GM19351 (cell line): ENCODE results near the gene AHNAK.
"Not testable (repeated sequence)": the region's sequence is repeated elsewhere in the genome, so short reads cannot be mapped to it uniquely, and the experiment has no call there.

Experiments
- ATAC-seq: cut with Tn5 transposase; IDR thresholded peaks from one replicate; pipeline ENCODE4 v1.9.1; 2021; ENCODE audit warnings: mild to moderate bottlenecking, moderate library complexity; ENCODE audit not compliant: unreplicated experiment

Gene AHNAK

DNA sequence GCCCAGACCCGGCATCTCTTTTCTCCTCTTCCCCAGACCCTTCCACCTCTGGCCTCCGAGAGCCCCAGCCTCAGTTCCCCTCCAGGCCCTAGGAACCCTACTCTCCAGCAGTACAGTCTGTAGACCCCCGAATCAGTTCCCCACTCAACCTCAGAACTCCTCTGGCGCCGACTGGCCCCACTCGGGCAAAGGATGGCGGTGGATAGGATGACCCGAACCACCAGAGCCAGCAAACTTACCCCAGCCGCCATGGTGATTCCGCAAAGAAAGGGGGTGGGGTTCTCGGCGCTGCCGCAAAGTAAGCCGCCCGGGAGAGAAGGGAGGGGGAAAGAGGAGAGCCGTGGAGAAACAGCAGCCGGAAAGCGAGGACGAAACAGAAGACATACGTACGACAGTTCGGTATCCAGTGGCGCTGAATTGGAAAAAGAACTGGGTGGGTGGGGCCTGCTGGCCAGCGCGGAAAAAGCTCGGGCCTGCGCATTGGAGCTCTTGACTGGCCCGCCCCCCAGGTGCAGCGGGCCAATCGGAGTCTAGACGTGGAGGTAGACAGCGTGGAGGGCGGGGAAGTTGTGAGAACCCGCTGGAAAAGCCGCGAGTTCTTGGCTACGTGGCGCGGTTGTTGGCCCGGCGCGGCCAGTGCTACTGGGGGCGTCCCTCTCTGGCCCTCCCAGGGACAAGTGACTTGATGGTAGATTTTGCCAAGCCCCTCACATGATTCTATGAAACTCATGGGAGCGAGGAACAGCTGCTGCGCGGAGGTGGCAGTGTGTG, 27.2 kb upstream of the AHNAK start, which contains the start of gene EEF1G:
Gene EEF1G, minus strand, starts transcription at position 300 of the 771 bp plus-strand sequence. Its CDS starts 49 bp downstream, at position 251.
- ATAC-seq: peak; percentile 84

DNA sequence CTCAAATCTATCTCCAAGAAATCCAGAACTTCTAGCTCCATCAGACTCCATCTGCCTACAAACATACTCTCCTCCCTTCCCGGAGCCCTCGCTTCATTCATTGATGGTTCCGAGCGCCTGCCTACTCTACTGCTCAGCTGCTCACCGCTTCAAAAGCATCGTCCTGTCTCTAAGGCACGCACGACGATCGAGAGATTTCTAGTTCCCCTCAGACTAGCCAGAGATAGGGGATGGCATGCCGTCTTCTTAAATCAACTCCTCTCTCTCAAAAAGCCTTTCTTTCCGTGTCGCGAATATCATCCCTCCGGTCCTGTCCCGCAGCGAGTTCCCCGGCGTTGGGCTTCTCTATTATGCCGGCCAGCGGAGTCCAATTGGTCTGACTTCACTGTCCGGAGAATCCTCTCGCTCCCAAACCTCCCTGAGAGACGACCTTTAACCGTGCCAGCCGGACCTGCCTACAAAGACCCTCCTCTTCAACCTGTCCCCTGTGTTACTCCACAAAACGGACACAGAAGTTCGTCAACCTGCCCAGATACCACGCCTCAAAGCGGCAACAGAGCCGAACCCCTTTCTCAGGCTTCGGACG, 26.5 kb upstream of the AHNAK start:
- ATAC-seq: no peak

DNA sequence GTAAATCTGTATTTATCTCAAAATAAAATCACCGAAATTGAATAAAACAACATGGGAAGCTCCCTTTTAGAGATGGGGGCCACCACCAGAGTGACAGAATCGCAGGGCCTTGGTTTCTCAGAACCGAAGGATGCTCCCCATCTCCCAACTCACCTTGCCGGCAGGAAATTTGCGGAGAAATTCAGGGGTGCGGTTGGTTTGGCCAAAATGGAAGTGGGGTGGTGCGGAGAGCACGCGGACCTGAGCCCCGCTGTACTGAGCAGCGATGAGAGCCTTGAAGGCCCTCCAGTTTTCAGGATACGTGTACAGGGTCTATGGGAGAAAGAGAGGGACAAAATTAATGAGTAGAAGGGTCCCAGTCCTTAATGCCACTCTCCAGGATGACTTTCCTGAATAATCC, 25.8 kb upstream of the AHNAK start:
- ATAC-seq: no peak

- ATAC-seq: not testable (repeated sequence)
Measured at GRCh38 chr11:62571493-62571892, 24.9 kb upstream of the AHNAK start.

DNA sequence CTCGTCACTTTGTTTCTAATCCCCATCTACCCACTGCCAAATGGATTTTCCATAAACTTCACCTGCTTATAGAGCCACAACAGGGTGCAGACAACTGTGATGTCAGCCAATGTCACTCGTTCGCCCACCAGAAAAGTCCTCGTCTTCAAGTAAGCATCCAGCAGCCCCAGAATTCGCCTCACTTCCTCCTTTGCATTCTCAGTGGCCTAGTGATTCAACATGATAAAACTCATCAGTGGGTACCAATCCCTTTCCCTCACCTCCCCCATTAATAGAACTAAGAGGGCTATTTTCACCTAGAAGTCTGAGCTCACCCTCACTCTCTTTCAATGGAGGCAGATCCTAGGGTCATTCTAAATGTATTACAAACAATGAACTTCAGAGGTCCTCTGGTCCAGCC, 24.3 kb upstream of the AHNAK start:
- ATAC-seq: not testable (repeated sequence)

DNA sequence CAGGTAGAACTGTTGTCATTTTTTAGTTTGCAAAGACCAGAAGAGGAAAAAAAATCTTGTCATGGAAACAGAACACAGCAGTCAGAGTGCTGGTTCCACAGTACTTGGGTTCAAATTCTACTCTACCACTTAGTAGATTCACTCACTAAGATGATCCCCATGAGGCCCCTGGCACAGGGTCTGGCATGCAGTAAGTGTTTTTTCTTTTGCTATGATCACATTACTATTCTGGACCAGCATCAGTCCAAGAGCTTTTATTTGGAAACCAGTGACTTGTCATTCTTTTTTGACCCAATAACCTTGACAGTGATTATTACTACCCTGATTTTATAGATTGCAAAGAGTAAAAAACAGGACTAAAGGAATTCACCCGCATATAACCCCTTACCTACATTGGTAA, 23.0 kb upstream of the AHNAK start:
- no peak for ATAC-seq

GRCh38 chr11:62567018-62567633, 20.5 kb upstream of the AHNAK start:
- ATAC-seq: no peak

DNA sequence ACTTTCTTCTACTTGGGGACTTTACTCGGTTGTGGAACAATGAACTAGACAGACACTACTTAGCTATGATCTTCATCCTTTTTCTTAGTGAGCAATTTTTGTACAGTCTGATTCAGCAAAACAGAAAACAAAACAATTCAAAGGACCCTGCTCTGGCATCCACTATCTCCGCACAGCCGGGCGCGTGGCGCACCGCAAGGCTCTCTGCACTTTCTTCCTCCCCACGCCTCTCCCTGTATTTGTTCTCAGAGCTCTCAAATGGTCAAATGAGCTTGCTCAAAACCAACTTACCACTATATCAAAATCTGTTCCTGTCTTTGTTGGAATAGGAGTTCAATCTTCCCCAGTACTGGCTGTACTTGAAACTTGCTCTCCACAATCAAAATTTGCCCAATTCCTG, 19.6 kb upstream of the AHNAK start:
- no peak for ATAC-seq

DNA sequence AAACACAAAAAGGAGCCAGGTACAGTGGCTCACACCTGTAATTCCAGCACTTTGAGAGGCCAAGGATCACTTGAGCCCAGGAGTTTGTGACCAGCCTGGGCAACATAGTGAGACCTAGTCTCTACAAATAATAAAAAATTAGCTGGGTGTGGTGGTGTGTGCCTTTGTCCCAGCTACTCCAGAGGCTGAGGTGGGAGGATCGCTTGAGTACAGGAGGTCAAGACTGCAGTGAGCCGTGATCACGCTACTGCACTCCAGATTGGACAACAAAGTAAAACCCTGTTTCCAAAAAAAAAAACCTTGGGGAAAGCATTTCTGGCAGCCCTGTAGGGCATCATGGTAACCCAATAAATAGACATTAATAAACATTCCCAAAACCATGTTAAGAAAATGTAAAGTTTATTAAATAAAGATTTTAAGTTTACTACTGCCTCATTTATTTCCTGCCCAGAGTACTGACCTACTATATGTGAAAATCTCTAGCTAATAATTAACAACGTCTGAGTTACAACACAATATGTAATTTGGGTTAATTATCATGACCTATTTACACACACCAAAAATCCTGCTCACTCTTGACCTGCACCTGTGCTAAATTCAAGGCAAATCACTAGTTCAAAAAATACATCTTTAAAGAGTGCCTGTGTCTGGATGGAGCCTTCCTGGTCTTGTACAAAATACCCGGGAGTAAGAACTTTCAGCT, 18.6 kb upstream of the AHNAK start:
- no peak for ATAC-seq

- not testable (repeated sequence) for ATAC-seq
Measured at GRCh38 chr11:62561677-62562230, 15.1 kb upstream of the AHNAK start.

DNA sequence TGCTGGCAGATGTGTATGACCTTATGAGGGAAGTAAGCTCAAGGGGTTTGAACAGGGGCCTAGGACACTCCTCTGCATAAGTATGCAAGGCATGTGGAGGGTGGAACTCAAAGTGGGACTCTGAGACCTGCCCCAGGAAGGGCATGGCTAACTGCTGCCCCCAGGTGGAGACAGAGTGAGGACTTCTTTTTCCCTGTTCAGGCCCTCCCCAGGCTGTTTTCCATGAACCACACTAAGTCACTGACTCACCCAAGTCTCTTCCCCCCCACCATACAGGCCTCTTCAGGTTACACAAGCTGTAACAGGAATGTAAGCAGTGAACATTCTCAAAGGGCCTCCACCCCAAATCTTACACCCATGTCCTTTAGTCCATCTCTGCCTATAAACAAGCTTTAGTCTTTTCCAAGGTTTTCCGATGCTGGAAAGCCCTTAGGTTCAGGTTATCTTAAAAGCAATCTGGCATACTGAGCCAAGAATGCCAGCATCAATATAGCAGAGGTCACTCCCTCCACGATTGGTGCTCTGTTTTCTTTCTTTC, 14.0 kb upstream of the AHNAK start:
- no peak for ATAC-seq

DNA sequence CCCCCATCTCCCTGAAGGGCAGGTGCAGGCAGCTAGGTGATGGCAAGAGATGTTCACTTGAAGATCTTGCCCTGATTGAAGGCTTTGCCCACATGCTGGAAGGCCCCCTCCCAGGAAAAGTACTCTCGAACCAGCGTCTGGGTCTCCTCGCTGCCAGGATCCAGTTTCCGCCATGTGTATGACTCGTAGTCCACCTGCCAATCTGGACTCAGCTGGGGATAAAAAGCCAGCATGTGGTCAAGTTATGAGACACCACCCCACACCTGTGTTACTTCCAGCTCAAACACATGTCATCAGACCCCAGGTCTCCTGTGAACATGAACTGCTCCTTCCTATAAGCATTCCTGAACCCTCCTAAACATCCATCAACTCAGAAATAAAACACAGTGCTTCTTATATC, 13.0 kb upstream of the AHNAK start:
- ATAC-seq: not testable (repeated sequence)

DNA sequence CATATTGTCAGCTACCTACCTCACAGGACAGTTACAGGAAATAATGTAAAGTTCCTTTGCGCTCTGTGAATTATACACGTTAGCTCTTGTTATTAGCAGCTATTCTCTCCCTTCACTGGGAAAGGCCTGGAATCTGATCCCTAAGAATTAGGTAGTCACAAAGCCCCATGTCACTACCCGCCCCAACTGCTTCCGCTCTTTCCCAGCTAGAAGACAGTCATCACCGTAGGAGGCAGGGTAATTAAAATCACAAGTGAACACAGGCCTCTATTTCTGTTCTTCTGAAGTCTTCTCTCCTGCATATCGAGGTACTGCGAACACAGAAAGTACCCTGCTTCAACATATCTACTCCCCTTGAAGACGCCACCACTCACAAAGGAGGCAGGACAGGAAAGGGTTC, 12.6 kb upstream of the AHNAK start:
- ATAC-seq: no peak

DNA sequence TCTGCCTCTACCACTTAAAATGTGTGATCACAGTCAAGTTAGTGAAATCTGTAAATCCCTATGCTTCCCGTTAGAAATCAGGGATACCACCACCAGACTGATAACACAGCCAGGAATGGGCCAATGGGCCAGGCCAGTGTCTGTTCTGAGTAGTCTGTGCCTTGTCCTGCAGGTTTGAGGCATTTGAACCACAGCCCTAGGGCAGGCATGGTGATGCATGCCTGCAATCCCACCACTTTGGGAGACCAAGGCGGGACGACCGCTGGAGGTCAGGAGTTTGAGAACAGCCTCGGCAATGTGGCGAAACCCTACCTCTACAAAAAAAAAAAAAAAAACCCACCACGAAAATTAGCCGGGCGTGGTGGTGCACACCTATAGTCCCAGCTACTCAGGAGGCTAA, 12.1 kb upstream of the AHNAK start:
- ATAC-seq: no peak

GRCh38 chr11:62556875-62557631, 10.4 kb upstream of the AHNAK start:
- peak; percentile 48 for ATAC-seq

GRCh38 chr11:62556108-62556874, 9.7 kb upstream of the AHNAK start:
- peak; percentile 39 for ATAC-seq

GRCh38 chr11:62555464-62556107, 9.0 kb upstream of the AHNAK start:
- ATAC-seq: peak; percentile 19

DNA sequence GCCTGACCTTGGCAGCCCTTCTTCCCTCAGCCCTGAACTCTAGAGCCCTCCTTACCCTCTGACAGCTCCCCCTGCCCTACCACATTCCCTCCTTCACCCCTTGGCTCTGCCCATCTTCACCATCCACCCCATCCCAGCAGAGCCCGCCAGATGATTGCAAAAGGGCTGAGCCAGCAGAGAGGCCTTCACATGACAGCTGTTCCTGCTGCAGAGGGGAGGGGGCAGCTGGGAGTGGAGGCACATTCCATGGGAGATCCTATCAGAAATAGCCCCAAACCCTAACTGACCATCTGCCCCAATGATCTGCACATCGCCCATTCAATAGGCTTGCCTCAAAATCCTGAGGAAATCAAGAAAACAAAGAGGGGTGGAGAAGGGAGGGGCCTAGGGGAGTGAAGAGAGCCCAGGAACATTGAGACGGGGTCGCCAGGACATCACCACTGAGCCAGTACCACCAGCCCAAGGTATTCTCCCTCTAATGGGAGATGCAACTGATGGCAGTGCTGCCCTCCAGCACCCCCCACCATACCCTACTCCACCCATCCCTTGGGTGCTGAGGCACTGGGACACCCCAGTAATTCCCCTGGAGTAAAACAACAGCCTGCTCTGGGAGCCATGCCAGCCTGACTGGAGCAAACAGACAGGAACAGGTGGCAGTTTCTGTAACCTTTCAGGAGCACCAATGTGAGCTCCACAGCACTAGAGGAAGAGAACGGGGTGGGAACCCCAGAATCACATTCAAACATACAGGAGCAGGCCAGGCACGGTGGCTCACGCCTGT, 8.0 kb upstream of the AHNAK start:
- no peak for ATAC-seq
